ENCODE results near the gene ZNF674. TPM values are rescaled to one million over a fixed set of nuclear protein-coding genes. Genes with fewer than 3 reads are reported as not detected.
A peak's percentile ranks its signal among the peaks of the same experiment; 100 is the strongest.

The ZNF674 gene
- total RNA-seq = 0.94 TPM

- Histone ChIP-seq H3K4me1 (ENCODE audit: insufficient read depth, low read length) (peaks cover 29% of the 10 kb centered on the region), H3K27me3 (ENCODE audit: insufficient read depth, low read length) (no peaks in the 10 kb centered on the region), H3K9me3 (ENCODE audit: low read depth, low read length) (no peaks in the 10 kb centered on the region), H3K4me3 (ENCODE audit: low read length) (peak within 1 kb of the TSS; percentile 79)
Observed at GRCh38 chrX:46545111-46546005, at the start of gene ZNF674. Gene ZNF674 (minus strand): TSS chrX:46545421. CDS start chrX:46542087, 3,334 bp downstream.

- Histone ChIP-seq H3K4me3 (ENCODE audit: low read length) (no peak overlapping the region), H3K4me1 (ENCODE audit: insufficient read depth, low read length) (peaks cover 18% of the 10 kb centered on the region), H3K9me3 (ENCODE audit: low read depth, low read length) (no peaks in the 10 kb centered on the region), H3K27me3 (ENCODE audit: insufficient read depth, low read length) (no peaks in the 10 kb centered on the region)
Observed at GRCh38 chrX:46589977-46590723, 44.9 kb upstream of the ZNF674 start.

GRCh38 chrX:46588263-46588662 lies 43.0 kb upstream of the ZNF674 start:
- Histone ChIP-seq H3K27me3 (ENCODE audit: insufficient read depth, low read length) (no peaks in the 10 kb centered on the region), H3K4me3 (ENCODE audit: low read length) (no peak overlapping the region), H3K9me3 (ENCODE audit: low read depth, low read length) (no peaks in the 10 kb centered on the region), H3K4me1 (ENCODE audit: insufficient read depth, low read length) (peaks cover 18% of the 10 kb centered on the region)

- H3K4me1 ChIP-seq (ENCODE audit: insufficient read depth, low read length) = peaks cover 18% of the 10 kb centered on the region
- no peaks in the 10 kb centered on the region for H3K9me3 ChIP-seq (ENCODE audit: low read depth, low read length)
- no peaks in the 10 kb centered on the region for H3K27me3 ChIP-seq (ENCODE audit: insufficient read depth, low read length)
- no peak overlapping the region for H3K4me3 ChIP-seq (ENCODE audit: low read length)
Observed at GRCh38 chrX:46587753-46588171, 42.5 kb upstream of the ZNF674 start.

- no peak overlapping the region for H3K4me3 ChIP-seq (ENCODE audit: low read length)
- H3K4me1 ChIP-seq (ENCODE audit: insufficient read depth, low read length) = peaks cover 18% of the 10 kb centered on the region
- no peaks in the 10 kb centered on the region for H3K9me3 ChIP-seq (ENCODE audit: low read depth, low read length)
- H3K27me3 ChIP-seq (ENCODE audit: insufficient read depth, low read length) = no peaks in the 10 kb centered on the region
Observed at GRCh38 chrX:46587158-46587557, 41.9 kb upstream of the ZNF674 start.

GRCh38 chrX:46584736-46585135 lies 39.5 kb upstream of the ZNF674 start:
- Histone ChIP-seq H3K4me1 (ENCODE audit: insufficient read depth, low read length) (peaks cover 18% of the 10 kb centered on the region), H3K9me3 (ENCODE audit: low read depth, low read length) (no peaks in the 10 kb centered on the region), H3K4me3 (ENCODE audit: low read length) (no peak overlapping the region), H3K27me3 (ENCODE audit: insufficient read depth, low read length) (no peaks in the 10 kb centered on the region)

- Histone ChIP-seq H3K4me3 (ENCODE audit: low read length) (no peak overlapping the region), H3K9me3 (ENCODE audit: low read depth, low read length) (no peaks in the 10 kb centered on the region), H3K27me3 (ENCODE audit: insufficient read depth, low read length) (no peaks in the 10 kb centered on the region), H3K4me1 (ENCODE audit: insufficient read depth, low read length) (peaks cover 12% of the 10 kb centered on the region)
Observed at GRCh38 chrX:46582966-46583365, 37.7 kb upstream of the ZNF674 start.

- Histone ChIP-seq H3K9me3 (ENCODE audit: low read depth, low read length) (no peaks in the 10 kb centered on the region), H3K4me3 (ENCODE audit: low read length) (no peak overlapping the region), H3K4me1 (ENCODE audit: insufficient read depth, low read length) (peaks cover 6% of the 10 kb centered on the region), H3K27me3 (ENCODE audit: insufficient read depth, low read length) (no peaks in the 10 kb centered on the region)
Observed at GRCh38 chrX:46582325-46582724, 37.1 kb upstream of the ZNF674 start.

- Histone ChIP-seq H3K4me3 (ENCODE audit: low read length) (no peak overlapping the region), H3K9me3 (ENCODE audit: low read depth, low read length) (no peaks in the 10 kb centered on the region), H3K4me1 (ENCODE audit: insufficient read depth, low read length) (peaks cover 8% of the 10 kb centered on the region), H3K27me3 (ENCODE audit: insufficient read depth, low read length) (no peaks in the 10 kb centered on the region)
Observed at GRCh38 chrX:46580613-46581012, 35.4 kb upstream of the ZNF674 start.

GRCh38 chrX:46579250-46579649 lies 34.0 kb upstream of the ZNF674 start:
- no peaks in the 10 kb centered on the region for H3K27me3 ChIP-seq (ENCODE audit: insufficient read depth, low read length)
- H3K9me3 ChIP-seq (ENCODE audit: low read depth, low read length) = no peaks in the 10 kb centered on the region
- H3K4me3 ChIP-seq (ENCODE audit: low read length) = no peak overlapping the region
- peaks cover 19% of the 10 kb centered on the region for H3K4me1 ChIP-seq (ENCODE audit: insufficient read depth, low read length)

- no peaks in the 10 kb centered on the region for H3K27me3 ChIP-seq (ENCODE audit: insufficient read depth, low read length)
- no peak overlapping the region for H3K4me3 ChIP-seq (ENCODE audit: low read length)
- no peaks in the 10 kb centered on the region for H3K9me3 ChIP-seq (ENCODE audit: low read depth, low read length)
- H3K4me1 ChIP-seq (ENCODE audit: insufficient read depth, low read length) = peaks cover 28% of the 10 kb centered on the region
Observed at GRCh38 chrX:46577221-46578005, 32.2 kb upstream of the ZNF674 start.

GRCh38 chrX:46576458-46576857 lies 31.2 kb upstream of the ZNF674 start:
- Histone ChIP-seq H3K4me1 (ENCODE audit: insufficient read depth, low read length) (peaks cover 32% of the 10 kb centered on the region), H3K9me3 (ENCODE audit: low read depth, low read length) (no peaks in the 10 kb centered on the region), H3K27me3 (ENCODE audit: insufficient read depth, low read length) (no peaks in the 10 kb centered on the region), H3K4me3 (ENCODE audit: low read length) (peak overlapping the region; percentile 47)

- H3K9me3 ChIP-seq (ENCODE audit: low read depth, low read length) = no peaks in the 10 kb centered on the region
- peaks cover 32% of the 10 kb centered on the region for H3K4me1 ChIP-seq (ENCODE audit: insufficient read depth, low read length)
- no peaks in the 10 kb centered on the region for H3K27me3 ChIP-seq (ENCODE audit: insufficient read depth, low read length)
- H3K4me3 ChIP-seq (ENCODE audit: low read length) = peak overlapping the region; percentile 47
Observed at GRCh38 chrX:46575991-46576392, 30.8 kb upstream of the ZNF674 start.

- H3K9me3 ChIP-seq (ENCODE audit: low read depth, low read length) = no peaks in the 10 kb centered on the region
- H3K4me3 ChIP-seq (ENCODE audit: low read length) = peak overlapping the region; percentile 47
- no peaks in the 10 kb centered on the region for H3K27me3 ChIP-seq (ENCODE audit: insufficient read depth, low read length)
- peaks cover 32% of the 10 kb centered on the region for H3K4me1 ChIP-seq (ENCODE audit: insufficient read depth, low read length)
Observed at GRCh38 chrX:46575586-46575985, 30.4 kb upstream of the ZNF674 start.

All from mononuclear cell (primary cell).